Osteoblast (primary cell): ENCODE results near the gene ANK3. TPM values are rescaled to one million over a fixed set of nuclear protein-coding genes. Genes with fewer than 3 reads are reported as not detected.
A peak's percentile ranks its signal among the peaks of the same experiment; 100 is the strongest.

Experiments used
- DNase-seq: peaks from one replicate; pipeline ENCODE4 v3.0.0; 2011; ENCODE audit warnings: low spot score, mixed read lengths; ENCODE audit not compliant: insufficient read length; ENCODE audit errors: missing footprints
- H2AFZ ChIP-seq: 2 replicates; pipeline ENCODE4 v1.6.0; 2011; ENCODE audit warnings: mild to moderate bottlenecking, low read length
- H3K27ac ChIP-seq: 2 replicates; pipeline ENCODE4 v1.5.1; 2011; ENCODE audit warnings: mild to moderate bottlenecking, low read depth, low read length, moderate library complexity
- H3K27me3 ChIP-seq: 2 replicates; pipeline ENCODE4 v1.6.0; 2012; ENCODE audit warnings: mild to moderate bottlenecking, control low read depth, inconsistent platforms, low read length, moderate library complexity; ENCODE audit not compliant: insufficient read depth
- H3K36me3 ChIP-seq: 2 replicates; pipeline ENCODE4 v1.5.1; 2011; ENCODE audit warnings: mild to moderate bottlenecking, low read length, control low read depth, moderate library complexity; ENCODE audit not compliant: insufficient read depth
- H3K4me1 ChIP-seq: 2 replicates; pipeline ENCODE4 v1.5.1; 2011; ENCODE audit warnings: mild to moderate bottlenecking, low read length, control low read depth, moderate library complexity; ENCODE audit not compliant: insufficient read depth
- H3K4me2 ChIP-seq: 2 replicates; pipeline ENCODE4 v1.6.0; 2011; ENCODE audit warnings: mild to moderate bottlenecking, low read length; ENCODE audit not compliant: insufficient read depth
- H3K4me3 ChIP-seq: fragments of 200-600 bp; sonication (generic); 3 replicates; pipeline ENCODE4 v1.5.1; 2012; ENCODE audit warnings: mild to moderate bottlenecking, low read length, inconsistent platforms; ENCODE audit not compliant: insufficient read depth
- H3K79me2 ChIP-seq: 2 replicates; pipeline ENCODE4 v1.6.0; 2012; ENCODE audit warnings: mild to moderate bottlenecking, low read length, control low read depth, inconsistent platforms; ENCODE audit not compliant: insufficient read depth
- H3K9me3 ChIP-seq: 2 replicates; pipeline ENCODE4 v1.5.1; 2011; ENCODE audit warnings: low read depth, low read length, control low read depth
- H4K20me1 ChIP-seq: 2 replicates; pipeline ENCODE4 v1.6.0; 2012; ENCODE audit warnings: mild to moderate bottlenecking, low read length, control low read depth; ENCODE audit not compliant: insufficient read depth
- total RNA-seq: library from RNA; depleted of rRNA; stranded (reverse); fragments of >200 nt; gene quantifications from 2 replicates; pipeline ENCODE4 v1.2.3, GENCODE V29; 2012
- TF ChIP-seq, protein P1 (sequence below): IDR thresholded peaks from 2 replicates; pipeline ENCODE4 v1.5.1; 2011; ENCODE audit warnings: mild to moderate bottlenecking, low read depth, low read length, moderate library complexity; ENCODE audit errors: extremely low read depth

The ANK3 gene
- total RNA-seq, 1 donor: 44.5 TPM

DNA sequence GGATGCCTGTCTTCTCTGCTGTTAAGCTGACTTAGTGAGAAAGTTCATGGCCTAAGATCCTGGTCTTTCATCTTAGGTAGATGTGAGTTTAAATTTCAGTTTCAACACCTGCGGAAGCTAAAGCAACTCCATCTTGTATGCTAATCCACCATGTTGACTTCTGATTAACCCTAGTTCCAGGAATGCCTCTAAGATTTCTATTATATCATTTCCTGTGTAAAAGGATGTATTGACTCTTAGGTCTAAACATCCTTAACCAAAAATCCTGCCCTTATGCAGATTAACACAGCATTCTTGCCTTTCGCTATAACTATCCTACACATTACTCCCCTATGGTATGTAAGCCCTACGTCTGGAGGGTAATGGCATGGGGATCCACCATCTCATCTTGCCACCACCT is 388.9 kb downstream of the ANK3 start:
- no peak for DNase-seq
- TF ChIP-seq, protein P1, sequence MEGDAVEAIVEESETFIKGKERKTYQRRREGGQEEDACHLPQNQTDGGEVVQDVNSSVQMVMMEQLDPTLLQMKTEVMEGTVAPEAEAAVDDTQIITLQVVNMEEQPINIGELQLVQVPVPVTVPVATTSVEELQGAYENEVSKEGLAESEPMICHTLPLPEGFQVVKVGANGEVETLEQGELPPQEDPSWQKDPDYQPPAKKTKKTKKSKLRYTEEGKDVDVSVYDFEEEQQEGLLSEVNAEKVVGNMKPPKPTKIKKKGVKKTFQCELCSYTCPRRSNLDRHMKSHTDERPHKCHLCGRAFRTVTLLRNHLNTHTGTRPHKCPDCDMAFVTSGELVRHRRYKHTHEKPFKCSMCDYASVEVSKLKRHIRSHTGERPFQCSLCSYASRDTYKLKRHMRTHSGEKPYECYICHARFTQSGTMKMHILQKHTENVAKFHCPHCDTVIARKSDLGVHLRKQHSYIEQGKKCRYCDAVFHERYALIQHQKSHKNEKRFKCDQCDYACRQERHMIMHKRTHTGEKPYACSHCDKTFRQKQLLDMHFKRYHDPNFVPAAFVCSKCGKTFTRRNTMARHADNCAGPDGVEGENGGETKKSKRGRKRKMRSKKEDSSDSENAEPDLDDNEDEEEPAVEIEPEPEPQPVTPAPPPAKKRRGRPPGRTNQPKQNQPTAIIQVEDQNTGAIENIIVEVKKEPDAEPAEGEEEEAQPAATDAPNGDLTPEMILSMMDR: no peak
- Histone ChIP-seq H4K20me1 (no peaks in the 10 kb centered on the region), H3K4me2 (no peak overlapping the region), H3K9me3 (no peaks in the 10 kb centered on the region), H3K36me3 (no peaks in the 10 kb centered on the region), H3K4me1 (no peaks in the 10 kb centered on the region), H2AFZ (no peak overlapping the region), H3K27me3 (no peaks in the 10 kb centered on the region), H3K4me3 (no peak overlapping the region), H3K27ac (no peak overlapping the region), H3K79me2 (no peaks in the 10 kb centered on the region)

DNA sequence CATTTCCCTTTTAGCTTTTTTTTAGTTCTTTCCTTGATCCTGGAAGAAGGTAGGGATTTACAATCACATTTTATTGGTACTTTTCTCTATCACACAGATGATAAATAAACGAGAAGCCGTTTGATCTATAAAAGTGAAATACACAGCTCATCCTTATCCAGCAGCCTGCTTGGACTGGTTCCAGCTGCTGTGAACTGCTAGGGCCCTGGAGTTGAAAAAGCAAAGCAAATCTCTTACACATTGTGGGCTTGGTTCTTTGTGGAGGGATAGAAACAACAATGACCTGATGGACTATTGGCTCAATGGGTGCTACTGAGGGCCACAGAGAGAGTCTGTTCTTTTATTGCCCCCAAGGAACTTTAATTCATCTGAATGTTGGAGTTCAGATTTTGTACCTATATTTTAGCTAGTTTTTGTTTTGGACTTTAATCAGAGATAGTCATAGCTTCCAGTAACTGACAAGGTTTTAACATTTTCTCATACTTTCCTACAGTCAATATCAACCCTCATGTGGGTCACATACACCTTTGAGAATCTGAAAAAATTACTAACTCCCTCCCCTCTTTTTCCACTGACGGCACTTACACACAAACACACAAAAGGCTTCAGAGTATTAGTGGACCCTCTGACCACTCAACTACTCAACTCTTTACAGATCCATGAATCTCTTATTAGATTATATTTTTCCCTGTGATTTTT is 391.7 kb downstream of the ANK3 start:
- Histone ChIP-seq H3K4me1 (no peaks in the 10 kb centered on the region), H4K20me1 (no peaks in the 10 kb centered on the region), H2AFZ (no peak overlapping the region), H3K27me3 (no peaks in the 10 kb centered on the region), H3K9me3 (no peaks in the 10 kb centered on the region), H3K27ac (no peak overlapping the region), H3K4me3 (no peak overlapping the region), H3K36me3 (no peaks in the 10 kb centered on the region), H3K4me2 (no peak overlapping the region), H3K79me2 (no peaks in the 10 kb centered on the region)
- peak; percentile 36 for DNase-seq
- TF ChIP-seq, protein P1: no peak

DNA sequence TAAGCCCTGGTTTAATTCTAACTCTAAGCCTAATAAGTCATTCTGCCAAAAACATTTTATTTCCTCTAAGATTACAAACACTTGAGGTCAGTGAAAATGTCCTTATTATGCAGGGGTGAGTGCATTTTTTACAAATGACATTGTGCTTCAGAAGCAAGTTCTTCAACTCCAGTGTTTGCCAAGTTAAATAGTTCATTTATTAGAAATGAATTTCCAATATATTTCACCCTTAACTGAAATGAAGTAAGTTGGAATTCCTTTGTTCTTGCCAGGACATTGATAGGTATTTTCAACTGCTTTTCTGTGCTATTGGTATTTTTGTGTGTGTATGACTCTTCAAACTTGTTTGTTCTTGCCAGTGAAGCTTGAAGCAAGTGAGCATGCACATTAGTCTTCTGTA is 393.8 kb downstream of the ANK3 start:
- H3K4me2 ChIP-seq: no peak overlapping the region
- no peaks in the 10 kb centered on the region for H3K9me3 ChIP-seq
- H3K4me1 ChIP-seq: no peaks in the 10 kb centered on the region
- no peak overlapping the region for H3K27ac ChIP-seq
- H3K27me3 ChIP-seq: no peaks in the 10 kb centered on the region
- H3K36me3 ChIP-seq: no peaks in the 10 kb centered on the region
- no peaks in the 10 kb centered on the region for H3K79me2 ChIP-seq
- TF ChIP-seq, protein P1: no peak
- H3K4me3 ChIP-seq: no peak overlapping the region
- no peak for DNase-seq
- H2AFZ ChIP-seq: no peak overlapping the region
- no peaks in the 10 kb centered on the region for H4K20me1 ChIP-seq

DNA sequence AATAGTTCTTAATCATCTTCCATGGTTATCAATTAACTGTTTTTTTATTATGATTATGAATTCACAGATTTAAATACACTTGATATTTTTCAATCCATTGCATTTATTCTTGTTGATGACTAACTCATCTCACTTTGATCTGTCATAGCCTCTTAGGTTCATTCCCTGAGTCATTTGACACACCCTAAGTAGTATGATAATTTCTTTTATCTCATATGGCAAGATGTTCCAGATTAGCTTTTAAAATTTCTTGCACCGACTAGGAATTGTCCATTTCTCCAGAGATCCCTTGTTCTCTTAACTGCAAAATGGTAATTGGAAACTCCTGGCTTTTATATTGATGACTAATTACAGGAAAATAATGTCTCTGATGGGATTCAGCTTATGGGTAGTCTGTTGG is 395.7 kb downstream of the ANK3 start:
- no peak overlapping the region for H3K4me3 ChIP-seq
- no peaks in the 10 kb centered on the region for H3K79me2 ChIP-seq

More for the DNA sequence above, 395.7 kb downstream of the ANK3 start:
- Histone ChIP-seq H3K27ac (no peak overlapping the region), H4K20me1 (no peaks in the 10 kb centered on the region), H3K9me3 (no peaks in the 10 kb centered on the region), H2AFZ (no peak overlapping the region), H3K4me2 (no peak overlapping the region), H3K4me1 (no peaks in the 10 kb centered on the region), H3K36me3 (no peaks in the 10 kb centered on the region), H3K27me3 (no peaks in the 10 kb centered on the region)
- TF ChIP-seq, protein P1: no peak
- DNase-seq: no peak
